A549 (cell line): Measurements from ENCODE around the gene PPIE.

Source experiments
- CHD4 ChIP-seq: fragments of 200-600 bp; sonication (generic); IDR thresholded peaks from 2 replicates; pipeline ENCODE4 v1.6.1; 2016; ENCODE audit warnings: antibody characterized with exemption, mild to moderate bottlenecking, borderline replicate concordance
- CTCF ChIP-seq: fragments of >200 bp; sonication (Bioruptor Twin); formaldehyde crosslinking; IDR thresholded peaks from 3 replicates; pipeline ENCODE4 v1.5.1; 2016
- EHMT2 ChIP-seq: fragments of 200-600 bp; sonication (generic); IDR thresholded peaks from 2 replicates; pipeline ENCODE4 v1.6.1; 2016; ENCODE audit warnings: antibody characterized with exemption, low read depth, mild to moderate bottlenecking, moderate library complexity
- SREBF2 ChIP-seq: fragments of 450-650 bp; IDR thresholded peaks from 2 replicates; pipeline ENCODE4 v1.6.1; 2014; ENCODE audit warnings: mild to moderate bottlenecking, moderate library complexity

- TF ChIP-seq CHD4 (no peak), CTCF (no peak), EHMT2 (no peak), SREBF2 (no peak)
Observed at GRCh38 chr1:39745016-39745670, 6.5 kb downstream of the PPIE start.
